GM21381 (cell line): ENCODE results near the gene HLA-E.
"Not testable (repeated sequence)": the region's sequence is repeated elsewhere in the genome, so short reads cannot be mapped to it uniquely, and the experiment has no call there.

ENCODE experiments used
- ATAC-seq: cut with Tn5 transposase; IDR thresholded peaks from one replicate; pipeline ENCODE4 v1.9.1; 2021; ENCODE audit warnings: mild to moderate bottlenecking, moderate library complexity; ENCODE audit not compliant: unreplicated experiment

HLA-E gene

GRCh38 chr6:30500421-30501355 is 11.4 kb downstream of the HLA-E start:
- no peak for ATAC-seq

GRCh38 chr6:30507849-30508827 is 18.8 kb downstream of the HLA-E start:
- no peak for ATAC-seq

- no peak for ATAC-seq
These were observed 19.8 kb downstream of the HLA-E start for GRCh38 chr6:30508890-30509736.

GRCh38 chr6:30510419-30511168 is 21.3 kb downstream of the HLA-E start:
- ATAC-seq: no peak

GRCh38 chr6:30511169-30511546 is 21.8 kb downstream of the HLA-E start:
- no peak for ATAC-seq

- no peak for ATAC-seq
These were observed 24.1 kb downstream of the HLA-E start for GRCh38 chr6:30513451-30513850.

GRCh38 chr6:30515106-30515505 is 25.8 kb downstream of the HLA-E start:
- ATAC-seq: no peak

- ATAC-seq: peak; percentile 74
These were observed 26.8 kb downstream of the HLA-E start for GRCh38 chr6:30515944-30516753.

- not testable (repeated sequence) for ATAC-seq
These were observed 27.4 kb downstream of the HLA-E start for GRCh38 chr6:30516754-30517076.

- not testable (repeated sequence) for ATAC-seq
These were observed 28.6 kb downstream of the HLA-E start for GRCh38 chr6:30517767-30518504.

GRCh38 chr6:30518505-30519145 is 29.3 kb downstream of the HLA-E start:
- ATAC-seq: not testable (repeated sequence)

GRCh38 chr6:30520522-30520921 is 31.2 kb downstream of the HLA-E start:
- ATAC-seq: no peak

DNA sequence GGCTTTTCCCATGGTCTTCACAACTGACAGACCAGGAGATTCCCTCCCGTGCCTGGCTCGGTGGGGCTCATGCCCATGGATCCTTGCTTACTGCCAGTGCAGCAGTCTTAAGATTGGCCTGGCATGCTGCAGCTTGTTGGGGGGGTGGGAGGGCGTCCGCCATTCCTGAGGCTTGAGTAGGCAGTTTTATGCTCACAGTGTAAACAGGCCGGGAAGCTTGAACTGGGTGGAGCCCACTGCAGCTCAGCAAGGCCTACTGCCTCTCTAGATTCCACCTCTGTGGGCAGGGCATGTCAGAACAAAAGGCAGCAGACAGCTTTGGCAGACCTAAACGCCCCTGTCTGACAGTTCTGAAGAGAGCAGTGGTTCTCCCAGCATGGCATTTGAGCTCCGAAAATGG is 31.8 kb downstream of the HLA-E start:
- not testable (repeated sequence) for ATAC-seq

DNA sequence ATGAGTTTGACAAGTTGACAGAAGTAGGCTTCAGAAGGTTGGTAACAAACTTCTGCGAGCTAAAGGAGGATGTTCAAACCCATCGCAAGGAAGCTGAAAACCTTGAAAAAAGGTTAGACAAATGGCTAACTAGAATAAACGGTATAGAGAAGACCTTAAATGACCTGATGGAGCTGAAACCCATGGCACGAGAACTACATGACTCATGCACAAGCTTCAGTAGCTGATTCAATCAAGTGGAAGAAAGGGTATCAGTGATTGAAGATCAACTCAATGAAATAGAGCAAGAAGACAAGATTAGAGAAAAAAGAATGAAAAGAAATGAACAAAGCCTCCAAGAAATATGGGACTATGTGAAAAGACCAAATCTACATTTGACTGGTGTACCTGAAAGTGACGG is 32.6 kb downstream of the HLA-E start:
- not testable (repeated sequence) for ATAC-seq

DNA sequence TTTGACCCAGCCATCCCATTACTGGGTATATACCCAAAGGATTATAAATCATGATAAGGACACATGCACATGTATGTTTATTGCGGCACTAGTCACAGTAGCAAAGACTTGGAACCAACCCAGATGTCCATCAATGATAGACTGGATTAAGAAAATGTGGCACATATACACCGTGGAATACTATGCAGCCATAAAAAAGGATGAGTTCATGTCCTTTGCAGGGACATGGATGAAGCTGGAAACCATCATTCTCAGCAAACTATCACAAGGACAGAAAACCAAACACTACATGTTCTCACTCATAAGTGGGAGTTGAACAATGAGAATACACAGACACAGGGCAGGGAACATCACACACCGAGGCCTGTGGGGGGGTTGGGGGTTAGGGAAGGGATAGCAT is 37.1 kb downstream of the HLA-E start:
- not testable (repeated sequence) for ATAC-seq

- ATAC-seq: peak; percentile 42
These were observed 40.1 kb downstream of the HLA-E start for GRCh38 chr6:30529349-30529875.

DNA sequence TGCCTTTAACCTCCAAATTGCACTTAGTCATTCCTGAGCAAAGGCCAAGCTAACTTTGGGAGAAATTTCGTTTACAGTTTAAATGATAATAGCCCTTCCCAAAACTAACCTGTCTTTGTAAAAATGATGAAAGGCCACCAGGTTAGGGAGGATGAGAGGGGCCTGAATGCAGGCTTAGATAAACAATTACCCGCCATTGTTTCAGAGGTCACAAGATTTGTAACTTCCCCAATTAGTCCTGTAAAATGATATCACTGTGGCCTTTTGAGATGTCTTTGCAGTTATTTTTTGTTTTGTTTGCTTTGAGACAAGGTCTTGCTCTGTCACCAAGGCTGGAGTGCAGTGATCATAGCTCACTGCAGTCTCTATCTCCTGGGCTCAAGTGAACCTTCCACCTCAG is 40.7 kb downstream of the HLA-E start:
- no peak for ATAC-seq
